RPMI8226 (cell line): ENCODE measurements around the gene ACOXL.

Experiments
- DNase-seq: peaks from one replicate; pipeline ENCODE4 v3.0.0-alpha.2; 2015

ACOXL gene

DNA sequence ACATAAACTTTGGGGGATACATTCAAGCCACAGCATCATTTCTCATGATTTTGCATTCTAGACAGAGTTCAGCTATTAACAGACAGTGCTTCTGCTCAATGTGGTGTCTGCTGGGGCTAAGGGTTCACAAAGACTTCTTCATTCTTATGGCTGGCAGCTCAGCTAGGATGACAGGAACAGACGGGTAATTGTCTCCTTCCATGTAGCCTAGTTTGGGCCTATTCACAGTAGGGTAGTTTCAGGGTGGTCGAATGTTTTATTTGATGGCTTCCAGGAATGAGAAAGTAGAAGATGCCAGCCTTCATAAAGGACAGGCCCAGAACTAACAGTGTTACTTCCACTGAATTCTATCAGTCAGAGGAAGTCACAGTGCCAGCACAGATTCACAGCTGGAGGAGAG lies 362.3 kb downstream of the ACOXL start:
- no peak for DNase-seq

DNA sequence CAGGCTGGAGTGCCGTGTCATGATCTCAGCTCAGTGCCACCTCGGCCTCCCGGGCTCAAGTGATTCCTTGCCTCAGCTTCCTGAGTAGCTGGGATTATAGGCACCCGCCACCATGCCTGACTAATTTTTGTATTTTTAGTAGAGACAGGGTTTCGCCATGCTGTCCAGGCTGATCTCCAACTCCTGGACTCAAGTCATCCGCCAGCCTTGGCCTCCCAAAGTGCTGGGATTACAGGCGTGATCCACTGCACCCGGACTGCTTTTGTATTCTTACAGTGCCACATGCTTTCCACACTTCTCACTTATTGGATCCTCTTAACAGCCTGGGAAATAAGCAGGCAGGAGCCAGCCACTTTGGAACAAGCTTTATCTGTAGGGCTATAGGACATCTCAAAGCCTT lies 363.1 kb downstream of the ACOXL start:
- DNase-seq, result no peak

DNA sequence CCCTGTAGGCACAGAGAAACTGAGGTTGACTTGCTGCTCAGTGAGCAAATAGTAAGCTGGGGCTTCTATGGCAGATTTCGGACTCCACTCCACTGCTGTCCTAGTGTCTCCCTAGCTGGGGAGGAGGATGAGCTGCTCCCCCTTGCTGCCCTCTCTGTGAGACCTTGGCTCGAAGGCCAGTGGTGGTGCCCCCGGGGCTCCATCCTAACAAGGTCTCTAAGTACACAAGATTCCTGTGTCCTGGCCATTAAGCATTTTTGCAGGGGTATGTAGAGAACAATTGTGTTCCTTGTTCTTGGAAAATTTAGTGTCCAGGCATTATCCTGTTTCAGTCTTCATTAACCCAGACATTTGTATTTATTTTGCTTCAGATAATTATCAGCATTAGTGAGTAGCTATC lies 367.0 kb downstream of the ACOXL start:
- no peak for DNase-seq

DNA sequence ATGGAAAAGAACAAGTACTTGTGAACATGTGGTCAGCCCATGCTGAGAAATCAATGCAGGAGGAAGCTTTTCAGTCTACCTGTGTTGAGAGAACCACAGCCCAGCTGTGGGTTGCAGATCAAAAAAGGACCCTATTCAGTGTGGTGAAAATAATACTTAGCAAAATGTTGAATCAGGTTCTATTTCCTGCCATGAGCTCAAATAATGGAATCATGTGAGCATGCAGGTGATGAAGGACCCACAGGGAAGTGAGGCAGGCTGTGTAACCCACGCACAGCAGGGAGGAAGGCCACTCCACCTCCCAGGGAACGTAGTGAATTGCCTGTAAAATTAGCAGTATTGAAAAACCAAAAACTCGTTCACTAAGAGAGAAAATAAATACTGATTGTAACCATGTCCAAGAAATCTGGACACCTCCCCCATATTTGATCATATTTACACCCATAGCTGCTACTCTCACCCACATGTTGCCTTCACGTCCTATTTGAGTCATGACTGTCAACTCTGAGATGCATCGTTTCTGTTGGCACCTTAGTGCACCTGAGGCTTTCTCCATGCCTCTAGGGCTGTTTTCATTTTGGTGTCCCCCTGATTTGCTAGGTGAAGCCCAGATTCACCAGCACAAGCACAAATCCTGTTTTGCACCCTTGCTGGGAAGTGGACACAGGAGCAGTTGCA lies 367.9 kb downstream of the ACOXL start:
- DNase-seq, result no peak

DNA sequence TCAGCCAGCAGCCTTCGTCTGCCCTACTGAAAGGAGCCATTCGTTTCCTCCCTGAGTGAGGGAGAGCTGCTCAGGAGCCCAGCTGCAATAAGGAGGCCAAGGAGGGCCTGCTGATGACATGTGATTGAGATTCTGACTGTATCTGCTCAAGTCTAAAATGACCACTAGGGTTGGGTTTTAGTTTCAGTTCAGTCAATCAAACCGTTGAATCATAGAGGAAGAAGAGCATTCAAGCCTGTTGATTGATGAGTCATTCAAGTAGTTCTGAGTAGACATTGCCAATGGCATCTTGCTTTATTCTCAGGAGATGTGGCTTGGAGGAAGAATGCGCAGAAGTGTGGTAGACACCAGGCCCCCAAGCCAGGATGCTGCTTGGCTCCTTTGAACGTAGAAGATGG lies 368.4 kb downstream of the ACOXL start:
- no peak for DNase-seq

DNA sequence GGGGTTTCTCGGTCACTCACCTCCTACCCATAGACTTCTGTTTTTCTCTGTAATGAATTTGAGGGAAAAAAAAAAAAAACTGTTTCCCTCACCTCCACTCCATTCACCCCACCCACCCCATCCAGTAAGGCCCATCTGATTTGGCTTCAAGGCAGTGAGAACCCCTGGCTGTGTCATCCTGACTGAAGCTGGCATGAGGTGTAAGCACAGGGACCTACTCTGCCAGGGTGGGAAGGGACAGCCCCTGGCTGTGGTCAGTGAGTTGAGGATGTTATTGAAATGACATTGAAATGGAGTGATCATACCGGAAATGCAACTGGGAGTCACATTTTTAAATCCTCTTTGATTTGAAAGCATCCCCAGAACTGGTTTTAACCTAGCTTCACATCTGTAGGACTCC lies 369.2 kb downstream of the ACOXL start:
- DNase-seq, result no peak

DNA sequence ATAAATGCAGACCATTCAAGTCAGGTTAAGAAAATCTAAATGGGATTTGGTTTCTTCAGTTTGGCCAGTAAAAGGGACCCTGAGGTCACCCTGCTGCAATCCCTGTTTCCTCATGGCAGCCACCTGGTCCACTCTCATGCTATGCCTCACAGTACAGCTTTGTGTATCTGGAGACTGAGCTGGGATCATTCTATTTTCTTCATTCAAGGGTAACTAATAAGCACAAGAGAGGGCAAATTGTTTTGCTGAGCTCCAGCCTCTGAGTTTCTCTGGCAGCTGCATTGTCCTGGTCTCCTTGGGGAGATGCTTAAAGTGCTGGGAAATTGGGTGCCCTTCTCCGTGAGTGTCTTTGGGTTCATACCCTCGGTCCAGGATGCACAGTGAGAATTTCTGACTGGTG lies 369.8 kb downstream of the ACOXL start:
- no peak for DNase-seq

DNA sequence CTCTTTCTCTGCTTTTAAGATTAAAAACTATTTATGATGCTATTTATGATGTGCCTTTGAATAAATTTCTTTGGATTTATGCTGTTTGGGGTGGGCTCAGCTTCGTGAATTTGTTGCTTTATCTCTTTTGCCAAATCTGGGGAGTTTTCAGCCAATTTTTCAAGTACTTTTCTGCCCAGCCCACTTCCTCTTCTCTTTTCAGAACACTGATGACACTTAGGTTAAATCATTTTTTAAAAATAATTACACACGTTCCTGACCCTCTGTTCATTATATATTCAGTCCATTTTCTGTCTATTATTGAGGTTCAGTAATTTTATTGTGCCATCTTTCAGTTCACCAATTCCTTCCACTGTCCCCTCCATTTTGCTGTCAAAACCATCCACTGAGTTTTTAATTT lies 373.6 kb downstream of the ACOXL start:
- no peak for DNase-seq

DNA sequence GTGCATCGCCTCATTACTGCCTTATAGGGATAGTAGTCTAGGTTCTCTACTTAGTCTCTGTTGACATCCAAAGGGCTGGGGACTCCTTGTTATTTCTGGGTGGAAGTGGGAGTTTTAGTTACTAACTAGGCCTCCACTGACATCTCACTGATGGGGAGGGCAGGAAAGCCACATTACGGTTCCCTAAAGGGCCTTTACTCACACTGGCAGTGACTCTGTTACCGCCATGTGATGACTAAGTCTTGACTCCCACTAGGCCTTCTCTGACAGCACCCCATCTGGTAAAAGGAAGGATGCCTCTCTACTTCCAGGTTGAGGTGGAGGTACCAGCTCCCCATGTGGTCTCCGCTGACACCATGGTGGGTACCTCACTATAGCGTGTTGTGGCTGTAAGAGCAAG lies 374.3 kb downstream of the ACOXL start:
- no peak for DNase-seq

DNA sequence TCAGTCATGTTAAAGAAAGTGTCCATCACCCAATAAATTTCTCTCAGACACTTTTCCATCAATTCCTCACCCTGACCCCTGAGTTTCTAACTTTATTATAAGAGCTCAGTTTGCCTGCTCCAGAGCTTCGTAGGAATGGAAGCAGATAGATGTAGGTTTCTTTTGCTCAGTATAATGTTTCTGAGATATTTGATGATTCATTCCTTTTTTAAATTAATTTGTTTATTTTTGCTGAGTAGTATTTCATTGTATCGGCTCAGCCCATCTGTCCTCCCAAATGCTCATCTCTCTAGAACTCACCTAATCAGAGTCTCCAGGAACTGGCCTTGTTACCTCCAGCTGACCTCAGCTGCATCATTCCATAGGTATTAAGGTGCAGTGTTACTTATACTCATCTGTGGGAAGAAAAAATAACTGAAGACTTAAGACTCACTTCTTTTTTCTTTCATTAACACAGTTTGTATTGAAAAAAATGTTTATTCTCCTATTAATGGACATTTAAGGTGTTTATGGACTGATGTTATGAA lies 376.4 kb downstream of the ACOXL start:
- no peak for DNase-seq

DNA sequence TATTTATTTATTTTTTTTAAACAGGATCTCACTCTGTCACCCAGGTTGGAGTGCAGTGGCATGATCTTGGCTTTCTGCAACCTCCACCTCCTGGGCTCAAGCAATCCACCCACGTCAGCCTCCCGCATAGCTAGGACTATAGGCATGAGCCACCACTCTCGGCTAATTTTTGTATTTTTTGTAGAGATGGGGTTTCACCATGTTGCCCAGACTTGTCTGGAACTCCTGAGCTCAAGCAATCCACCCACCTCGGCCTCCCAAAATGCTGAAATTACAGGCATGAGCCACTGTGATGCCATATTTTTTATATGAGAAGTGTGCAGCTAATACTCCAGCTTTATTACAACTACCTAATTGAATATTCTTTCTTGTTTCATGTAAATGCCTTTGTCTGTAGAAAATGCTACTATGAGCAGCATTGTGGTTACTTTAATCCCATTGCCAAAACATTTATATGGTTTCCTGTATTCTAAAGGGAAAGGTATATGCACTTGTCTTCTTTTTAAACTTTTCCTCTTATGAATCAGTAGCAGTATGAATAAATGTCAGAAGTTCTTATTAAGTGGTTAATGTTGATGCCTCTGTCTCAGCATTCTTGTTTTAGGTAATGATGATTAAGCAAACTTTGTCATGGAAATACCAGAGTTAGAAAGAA lies 378.9 kb downstream of the ACOXL start:
- no peak for DNase-seq

DNA sequence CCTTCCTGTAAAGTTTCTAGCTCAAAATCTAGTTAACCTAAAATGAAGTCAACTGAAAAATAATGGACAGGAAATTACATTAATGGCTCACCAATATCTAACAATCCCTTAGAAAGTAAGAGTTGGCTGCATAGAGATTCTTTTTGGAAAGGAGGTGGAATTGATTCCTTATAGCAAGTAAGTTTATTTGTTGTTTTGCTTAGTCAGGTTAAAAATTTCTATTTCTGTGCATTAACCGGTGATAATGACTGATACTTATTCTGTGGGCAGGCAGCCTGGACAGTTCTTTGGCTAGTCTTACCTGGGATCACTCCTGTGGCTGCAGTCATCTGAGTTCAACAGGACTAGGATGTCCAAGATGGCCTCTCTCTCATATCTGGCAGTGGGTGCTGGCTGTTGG lies 381.5 kb downstream of the ACOXL start:
- DNase-seq, result no peak

DNA sequence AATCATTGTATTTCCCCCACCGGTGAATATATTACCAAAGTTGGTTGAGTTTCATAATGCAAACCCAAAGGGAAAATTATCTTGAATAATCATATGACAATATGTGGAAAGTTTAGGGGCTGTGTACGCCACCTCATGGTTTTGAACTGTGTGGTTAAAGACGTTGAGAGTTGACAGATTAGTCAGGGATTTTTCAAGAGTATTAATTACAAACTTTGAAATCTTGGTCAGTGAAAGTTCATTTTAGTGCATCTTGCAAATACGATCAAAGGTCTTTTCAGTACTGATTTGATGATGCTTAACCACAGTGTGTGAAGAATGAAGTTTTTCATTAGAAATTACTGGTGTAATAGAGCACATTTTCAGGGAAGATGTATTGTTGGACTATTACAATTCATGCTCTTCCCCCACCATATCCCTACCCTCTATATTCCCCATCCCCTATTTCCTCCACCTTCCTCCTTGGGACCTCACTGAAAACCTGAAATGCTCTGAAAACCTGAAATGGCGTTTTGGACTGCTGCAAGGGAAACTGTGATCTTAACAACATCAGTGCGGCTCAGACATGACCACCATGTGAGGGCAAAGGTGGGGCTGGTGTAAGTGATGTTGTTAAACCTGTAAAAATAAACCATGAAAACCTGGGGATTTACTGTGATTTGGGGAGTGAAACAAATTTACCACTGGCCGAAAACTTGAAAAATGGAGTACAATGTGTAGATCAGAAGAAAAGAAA lies 383.8 kb downstream of the ACOXL start:
- DNase-seq, result no peak

DNA sequence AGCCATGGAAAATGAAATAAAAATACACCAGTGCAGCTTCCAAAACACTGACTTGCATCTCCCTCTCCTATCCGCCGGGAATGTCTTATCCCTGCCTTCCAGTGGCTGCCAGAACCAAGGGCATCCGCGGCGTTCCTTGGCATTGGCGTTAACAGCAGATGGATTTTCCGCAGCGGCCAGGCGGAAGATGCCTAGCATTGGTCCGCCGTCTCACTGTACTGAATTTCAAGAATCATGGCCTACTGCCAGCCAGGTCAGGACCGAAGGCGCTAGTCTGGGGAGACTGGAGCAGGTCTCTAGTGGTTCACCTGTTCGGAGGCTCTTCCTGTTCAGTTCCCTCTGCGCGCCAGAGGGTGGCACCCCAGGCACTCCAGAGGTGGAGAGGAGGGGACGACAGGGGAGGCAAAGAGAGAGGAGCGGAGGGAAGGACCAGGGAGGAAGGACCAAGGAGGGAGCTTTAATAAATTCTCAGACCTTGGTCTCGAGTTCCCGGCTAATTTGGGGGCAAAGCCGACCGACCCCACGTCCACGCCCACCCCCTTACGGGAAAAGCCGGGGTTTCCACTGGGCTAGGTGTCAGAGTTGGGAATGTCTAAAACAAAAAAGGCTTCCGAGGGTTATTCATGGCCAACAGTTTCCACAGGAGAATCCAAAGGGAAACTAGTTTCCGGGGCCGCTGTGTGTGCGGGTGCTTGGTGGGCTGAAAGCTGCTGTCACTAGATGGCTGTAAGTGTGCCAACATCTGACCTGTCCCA lies 384.6 kb downstream of the ACOXL start:
- DNase-seq, result peak; percentile 89

DNA sequence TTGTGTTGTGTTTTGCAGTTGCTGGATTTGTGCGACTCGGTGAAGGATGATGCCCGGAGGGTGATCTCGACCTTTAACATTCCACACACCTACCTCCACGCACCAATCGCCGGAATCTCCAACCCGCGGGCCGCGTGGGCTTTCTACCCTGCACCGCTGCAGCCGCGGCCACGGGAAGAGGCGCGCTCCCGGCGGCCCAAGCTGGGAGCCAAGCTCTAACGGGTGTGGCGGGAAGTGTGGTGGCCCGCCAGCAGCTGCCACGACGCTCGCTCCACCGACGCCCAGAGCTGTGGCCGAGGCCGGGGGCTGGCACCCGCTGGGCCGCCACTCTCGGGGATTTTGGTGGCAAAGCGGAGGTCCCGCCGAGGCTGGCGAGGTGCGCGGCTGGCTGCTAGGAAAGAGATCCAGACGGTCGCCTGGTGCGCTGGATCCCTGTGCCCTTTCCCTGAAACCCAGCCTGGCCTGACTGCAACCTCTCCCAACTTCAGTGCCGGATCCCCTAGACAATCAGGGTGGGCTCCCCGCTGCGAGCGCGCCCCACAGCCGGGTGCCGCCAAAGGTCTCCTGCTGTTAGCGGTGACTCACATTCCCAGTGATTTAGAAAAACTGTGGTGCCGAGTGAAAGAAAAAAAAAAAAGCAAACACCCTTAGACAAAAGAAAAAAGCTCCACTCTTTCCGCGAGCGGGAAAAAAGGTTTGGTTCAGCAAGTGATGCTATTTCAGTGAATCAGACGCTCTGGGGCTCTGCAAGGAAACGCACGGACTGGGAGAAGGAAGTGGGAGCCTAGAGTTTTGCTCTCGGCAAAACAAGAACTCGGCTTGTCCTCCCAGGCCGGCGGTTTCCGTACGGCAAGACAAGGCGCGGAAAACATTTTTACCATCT lies 385.5 kb downstream of the ACOXL start:
- peak; percentile 41 for DNase-seq

DNA sequence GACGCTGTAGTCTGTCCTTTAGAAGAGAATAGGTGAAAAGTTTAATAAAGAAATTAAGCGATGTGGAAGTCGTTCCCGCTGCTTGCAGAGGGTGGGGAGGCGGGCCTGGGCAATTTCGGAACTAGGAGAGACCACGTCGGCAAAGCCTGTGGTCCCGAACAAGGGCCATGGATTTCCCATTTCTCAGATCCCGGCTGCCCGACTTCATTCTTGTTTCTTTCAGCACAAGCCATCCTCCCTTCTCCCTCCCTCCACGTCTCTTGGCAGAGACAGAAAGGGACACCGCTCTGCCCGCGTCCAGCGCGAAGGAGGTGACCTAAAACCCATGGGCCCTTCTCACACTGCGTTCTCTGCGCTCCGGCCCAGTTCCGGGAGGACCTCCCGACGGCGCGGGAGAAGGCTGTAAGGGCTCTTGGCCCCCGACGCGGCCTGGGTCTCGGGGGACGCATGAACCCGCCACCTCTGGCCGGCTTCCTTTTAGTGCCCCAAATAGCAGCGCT lies 386.2 kb downstream of the ACOXL start:
- no peak for DNase-seq

DNA sequence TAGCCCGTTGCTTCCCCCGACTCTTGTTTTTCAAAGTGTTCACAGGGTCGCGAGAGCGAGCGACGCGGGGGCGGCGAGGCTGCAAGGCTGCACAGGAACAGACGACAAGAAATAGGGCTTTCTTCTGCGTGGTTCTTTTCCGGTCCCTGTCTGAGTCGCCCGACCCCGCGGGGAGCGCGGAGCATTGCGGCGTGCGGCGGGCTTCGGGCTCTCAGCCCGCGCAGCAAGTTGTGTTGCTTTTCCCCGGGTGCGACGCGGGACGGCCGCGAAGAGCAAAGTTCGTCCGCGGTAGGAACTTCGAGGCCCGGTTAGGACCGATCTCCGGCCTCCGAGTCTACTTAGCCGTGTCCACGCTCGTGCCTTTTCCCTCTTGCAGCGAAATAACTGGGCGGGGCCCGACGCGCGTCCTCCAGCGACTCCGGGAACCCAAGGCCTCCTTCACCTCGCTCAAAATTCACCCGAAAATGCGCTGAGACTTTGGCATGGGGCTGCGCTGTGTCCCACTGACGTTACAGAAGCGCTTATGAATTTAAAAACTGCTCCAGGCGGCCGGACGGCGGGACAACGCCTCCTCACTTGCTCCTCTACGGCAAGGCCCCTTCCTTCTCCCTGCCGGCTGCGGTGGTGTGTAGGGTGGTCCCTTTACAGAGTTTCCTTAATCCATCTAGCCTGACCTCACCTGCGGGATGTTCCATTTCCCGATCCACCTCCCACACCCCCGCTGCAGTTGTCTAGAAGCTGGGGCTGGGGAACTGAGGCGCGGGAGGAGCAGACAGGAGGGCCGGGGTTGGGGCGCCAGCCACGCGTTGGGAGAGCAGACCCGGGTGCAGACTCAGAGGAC lies 386.8 kb downstream of the ACOXL start:
- DNase-seq, result peak; percentile 67

DNA sequence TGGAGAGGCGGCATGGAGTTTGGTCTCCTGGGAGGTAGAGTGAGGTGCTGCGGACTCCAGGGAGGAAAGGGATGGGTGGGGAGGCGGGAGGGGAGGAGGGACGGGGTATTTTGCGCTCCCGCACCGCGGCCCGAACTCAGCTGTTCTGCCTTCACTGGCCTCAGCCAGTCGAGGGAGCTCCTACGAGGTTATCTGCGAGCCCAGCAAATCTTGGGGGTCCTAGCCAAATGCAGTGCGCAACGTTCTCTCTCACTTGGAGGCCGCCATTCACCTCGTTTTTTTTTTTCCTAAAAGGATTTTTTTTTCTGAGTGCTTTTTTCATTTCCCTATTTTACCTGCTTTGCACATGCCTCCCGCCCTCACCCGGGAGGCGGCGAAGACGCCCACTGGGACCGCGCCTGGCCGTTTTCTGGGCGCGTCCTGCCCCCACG lies 387.5 kb downstream of the ACOXL start:
- peak; percentile 82 for DNase-seq

DNA sequence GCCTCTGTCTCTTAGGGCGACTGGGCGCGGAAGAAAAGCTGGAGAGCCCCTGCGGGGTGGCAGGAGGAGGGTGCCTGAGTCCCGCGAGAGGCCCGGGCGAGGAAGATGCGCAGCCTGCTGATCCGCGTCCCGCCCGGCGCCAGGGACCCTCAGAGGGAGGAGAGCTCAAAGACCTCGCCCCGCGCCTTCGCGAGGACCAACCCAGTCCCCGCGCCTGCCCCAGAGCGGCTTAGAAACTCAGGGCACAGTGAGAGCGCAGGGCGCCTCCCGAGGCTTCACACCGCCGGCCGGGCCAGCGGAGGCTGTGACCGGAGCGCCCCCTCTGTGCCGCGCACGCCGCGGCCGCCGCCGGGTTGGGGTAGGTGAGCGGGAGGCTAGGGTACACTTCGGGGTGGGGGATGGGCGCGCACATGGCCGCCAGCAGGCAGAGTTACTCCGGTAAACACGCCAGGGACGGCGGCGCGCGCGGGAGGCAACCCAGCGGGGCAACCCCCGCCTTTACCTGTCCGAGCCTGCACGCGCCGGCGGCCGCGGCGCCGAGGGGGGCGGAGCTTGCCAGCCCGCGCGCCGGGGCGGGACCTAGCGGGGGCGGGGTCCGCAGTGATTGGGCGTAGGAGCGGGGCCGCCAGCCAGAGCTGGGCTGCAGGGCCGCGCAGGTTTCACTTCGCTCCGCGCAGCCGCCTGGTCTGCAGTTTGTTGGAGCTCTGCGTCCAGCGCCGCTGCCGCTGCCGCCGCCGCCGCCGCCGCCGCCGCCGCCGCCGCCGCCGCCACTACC lies 388.1 kb downstream of the ACOXL start, which contains the start of gene BCL2L11:
Gene BCL2L11 (plus strand): TSS at position 662 of the 775 bp plus-strand sequence. CDS start 2,832 bp downstream, outside the sequence.
- DNase-seq, result peak; percentile 95
